Osteoblast (primary cell): ENCODE measurements around the gene PEX19. TPM values are rescaled to one million over a fixed set of nuclear protein-coding genes. Genes with fewer than 3 reads are reported as not detected.

Experiments used
- DNase-seq: peaks from one replicate; pipeline ENCODE4 v3.0.0; 2011; ENCODE audit warnings: low spot score, mixed read lengths; ENCODE audit not compliant: insufficient read length; ENCODE audit errors: missing footprints
- H2AFZ ChIP-seq: 2 replicates; pipeline ENCODE4 v1.6.0; 2011; ENCODE audit warnings: mild to moderate bottlenecking, low read length
- H3K27ac ChIP-seq: 2 replicates; pipeline ENCODE4 v1.5.1; 2011; ENCODE audit warnings: mild to moderate bottlenecking, low read depth, low read length, moderate library complexity
- H3K27me3 ChIP-seq: 2 replicates; pipeline ENCODE4 v1.6.0; 2012; ENCODE audit warnings: mild to moderate bottlenecking, control low read depth, inconsistent platforms, low read length, moderate library complexity; ENCODE audit not compliant: insufficient read depth
- H3K36me3 ChIP-seq: 2 replicates; pipeline ENCODE4 v1.5.1; 2011; ENCODE audit warnings: mild to moderate bottlenecking, low read length, control low read depth, moderate library complexity; ENCODE audit not compliant: insufficient read depth
- H3K4me1 ChIP-seq: 2 replicates; pipeline ENCODE4 v1.5.1; 2011; ENCODE audit warnings: mild to moderate bottlenecking, low read length, control low read depth, moderate library complexity; ENCODE audit not compliant: insufficient read depth
- H3K4me2 ChIP-seq: 2 replicates; pipeline ENCODE4 v1.6.0; 2011; ENCODE audit warnings: mild to moderate bottlenecking, low read length; ENCODE audit not compliant: insufficient read depth
- H3K4me3 ChIP-seq: fragments of 200-600 bp; sonication (generic); 3 replicates; pipeline ENCODE4 v1.5.1; 2012; ENCODE audit warnings: mild to moderate bottlenecking, low read length, inconsistent platforms; ENCODE audit not compliant: insufficient read depth
- H3K79me2 ChIP-seq: 2 replicates; pipeline ENCODE4 v1.6.0; 2012; ENCODE audit warnings: mild to moderate bottlenecking, low read length, control low read depth, inconsistent platforms; ENCODE audit not compliant: insufficient read depth
- H3K9me3 ChIP-seq: 2 replicates; pipeline ENCODE4 v1.5.1; 2011; ENCODE audit warnings: low read depth, low read length, control low read depth
- H4K20me1 ChIP-seq: 2 replicates; pipeline ENCODE4 v1.6.0; 2012; ENCODE audit warnings: mild to moderate bottlenecking, low read length, control low read depth; ENCODE audit not compliant: insufficient read depth
- total RNA-seq: library from RNA; depleted of rRNA; stranded (reverse); fragments of >200 nt; gene quantifications from 2 replicates; pipeline ENCODE4 v1.2.3, GENCODE V29; 2012
- TF ChIP-seq, protein P1 (sequence below): IDR thresholded peaks from 2 replicates; pipeline ENCODE4 v1.5.1; 2011; ENCODE audit warnings: mild to moderate bottlenecking, low read depth, low read length, moderate library complexity; ENCODE audit errors: extremely low read depth

PEX19 gene
- total RNA-seq, 1 donor = 38.0 TPM

DNA sequence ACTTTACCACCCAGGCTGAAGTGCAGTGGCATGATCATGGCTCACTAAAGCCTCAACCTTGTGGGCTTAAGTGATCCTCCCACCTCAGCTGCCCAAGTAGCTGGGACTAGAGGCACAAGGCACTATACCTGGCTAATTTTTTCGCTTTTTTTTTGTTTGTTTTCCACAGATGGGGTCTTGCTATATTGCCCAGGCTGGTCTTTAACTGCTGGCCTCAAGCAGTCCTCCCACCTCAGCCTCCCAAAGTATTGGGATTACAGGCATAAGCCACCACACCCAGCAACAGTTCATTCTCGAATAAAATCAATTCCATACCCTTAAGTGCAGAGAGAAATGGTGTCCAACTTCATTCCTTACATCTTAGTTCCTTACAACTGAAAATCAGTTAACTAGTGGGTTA, 47.4 kb downstream of the PEX19 start:
- no peaks in the 10 kb centered on the region for H3K27me3 ChIP-seq

DNA sequence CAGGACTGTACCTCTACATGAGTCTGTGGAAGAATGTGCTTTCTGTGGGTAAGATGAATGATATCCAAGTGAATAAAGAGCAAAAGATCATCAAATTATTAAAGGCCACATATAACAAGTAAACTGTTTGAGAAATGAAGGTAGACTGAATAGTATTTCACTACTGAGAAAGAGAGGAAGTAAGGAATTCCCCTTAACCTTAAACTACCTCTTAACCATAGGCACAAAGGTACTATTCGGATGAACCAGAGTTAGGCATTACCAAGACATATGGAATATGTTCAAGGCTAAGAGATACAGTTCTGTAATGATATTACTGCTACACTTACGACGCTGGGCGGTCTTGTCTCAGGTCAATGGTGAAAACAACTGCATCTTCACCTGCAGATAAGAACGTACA, 48.1 kb downstream of the PEX19 start:
- no peaks in the 10 kb centered on the region for H3K27me3 ChIP-seq
- no peak overlapping the region for H3K27ac ChIP-seq
- peaks cover 67% of the 10 kb centered on the region for H3K36me3 ChIP-seq
- H4K20me1 ChIP-seq = peaks cover 6% of the 10 kb centered on the region
- no peak for DNase-seq
- H3K4me3 ChIP-seq = no peak overlapping the region
- H2AFZ ChIP-seq = no peak overlapping the region
- no peaks in the 10 kb centered on the region for H3K4me1 ChIP-seq
- peaks cover 6% of the 10 kb centered on the region for H3K79me2 ChIP-seq
- no peaks in the 10 kb centered on the region for H3K9me3 ChIP-seq
- TF ChIP-seq, protein P1, sequence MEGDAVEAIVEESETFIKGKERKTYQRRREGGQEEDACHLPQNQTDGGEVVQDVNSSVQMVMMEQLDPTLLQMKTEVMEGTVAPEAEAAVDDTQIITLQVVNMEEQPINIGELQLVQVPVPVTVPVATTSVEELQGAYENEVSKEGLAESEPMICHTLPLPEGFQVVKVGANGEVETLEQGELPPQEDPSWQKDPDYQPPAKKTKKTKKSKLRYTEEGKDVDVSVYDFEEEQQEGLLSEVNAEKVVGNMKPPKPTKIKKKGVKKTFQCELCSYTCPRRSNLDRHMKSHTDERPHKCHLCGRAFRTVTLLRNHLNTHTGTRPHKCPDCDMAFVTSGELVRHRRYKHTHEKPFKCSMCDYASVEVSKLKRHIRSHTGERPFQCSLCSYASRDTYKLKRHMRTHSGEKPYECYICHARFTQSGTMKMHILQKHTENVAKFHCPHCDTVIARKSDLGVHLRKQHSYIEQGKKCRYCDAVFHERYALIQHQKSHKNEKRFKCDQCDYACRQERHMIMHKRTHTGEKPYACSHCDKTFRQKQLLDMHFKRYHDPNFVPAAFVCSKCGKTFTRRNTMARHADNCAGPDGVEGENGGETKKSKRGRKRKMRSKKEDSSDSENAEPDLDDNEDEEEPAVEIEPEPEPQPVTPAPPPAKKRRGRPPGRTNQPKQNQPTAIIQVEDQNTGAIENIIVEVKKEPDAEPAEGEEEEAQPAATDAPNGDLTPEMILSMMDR = no peak
- no peak overlapping the region for H3K4me2 ChIP-seq

More for the DNA sequence above, 47.4 kb downstream of the PEX19 start:
- Histone ChIP-seq H3K36me3 (peaks cover 63% of the 10 kb centered on the region), H3K4me2 (no peak overlapping the region), H3K4me1 (no peaks in the 10 kb centered on the region), H3K9me3 (no peaks in the 10 kb centered on the region), H2AFZ (no peak overlapping the region), H3K79me2 (peaks cover 8% of the 10 kb centered on the region), H3K27ac (no peak overlapping the region), H4K20me1 (peaks cover 9% of the 10 kb centered on the region), H3K4me3 (no peak overlapping the region)
- TF ChIP-seq, protein P1 = no peak
- DNase-seq = no peak

DNA sequence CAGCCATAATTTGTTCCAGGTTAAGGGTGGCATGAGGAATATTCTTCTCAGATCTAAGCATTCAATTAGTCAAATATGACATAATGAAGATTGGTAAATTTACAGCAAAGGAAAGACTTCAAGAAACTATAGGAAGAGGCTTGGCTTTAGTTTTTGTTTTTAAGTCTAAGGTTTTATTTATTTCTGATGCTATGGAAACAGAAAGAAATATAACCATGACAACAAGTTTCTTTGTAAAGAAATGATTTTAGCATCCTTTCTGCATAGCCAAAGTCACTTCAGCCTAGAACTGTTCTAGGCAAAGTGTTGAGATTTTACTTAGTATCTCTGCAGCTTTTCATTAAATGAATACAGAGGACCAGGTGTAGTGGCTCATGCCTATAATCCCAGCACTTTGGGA, 52.0 kb downstream of the PEX19 start:
- Histone ChIP-seq H3K27me3 (no peaks in the 10 kb centered on the region), H3K79me2 (no peaks in the 10 kb centered on the region), H3K4me2 (no peak overlapping the region), H3K36me3 (peaks cover 66% of the 10 kb centered on the region), H4K20me1 (peaks cover 4% of the 10 kb centered on the region), H3K4me3 (no peak overlapping the region), H2AFZ (no peak overlapping the region), H3K4me1 (no peaks in the 10 kb centered on the region), H3K27ac (no peak overlapping the region), H3K9me3 (no peaks in the 10 kb centered on the region)
- TF ChIP-seq, protein P1 = no peak
- DNase-seq = no peak

DNA sequence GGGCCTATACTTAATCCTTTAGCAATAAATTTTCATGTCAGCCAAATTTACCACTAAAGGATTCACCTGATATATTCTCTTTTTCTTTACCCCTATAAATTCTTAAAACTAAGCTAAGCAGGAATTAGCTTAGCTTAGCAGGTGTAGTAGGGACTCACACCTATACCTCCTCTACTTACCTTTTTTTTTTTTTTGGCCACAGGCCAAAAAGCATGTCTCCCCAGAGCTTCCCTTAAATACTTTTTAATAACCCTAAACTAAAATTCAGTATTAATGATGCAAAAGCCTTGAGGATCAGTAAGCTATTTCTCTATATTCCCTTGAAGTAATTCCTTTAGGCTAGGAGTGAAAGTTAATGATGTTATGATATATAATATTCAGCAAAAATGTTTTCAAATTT, 56.5 kb downstream of the PEX19 start:
- peaks cover 62% of the 10 kb centered on the region for H3K36me3 ChIP-seq
- H3K9me3 ChIP-seq = no peaks in the 10 kb centered on the region
- H3K4me1 ChIP-seq = no peaks in the 10 kb centered on the region
- H3K4me3 ChIP-seq = no peak overlapping the region
- no peak overlapping the region for H3K27ac ChIP-seq
- TF ChIP-seq, protein P1 = no peak
- no peak for DNase-seq
- H4K20me1 ChIP-seq = peaks cover 4% of the 10 kb centered on the region
- H3K27me3 ChIP-seq = no peaks in the 10 kb centered on the region
- no peaks in the 10 kb centered on the region for H3K79me2 ChIP-seq
- H3K4me2 ChIP-seq = no peak overlapping the region
- H2AFZ ChIP-seq = no peak overlapping the region
